A549 treated with Mapracorat at 1 μM for 4 hours (cell line): ENCODE measurements around the gene PCDHAC1. TPM values are rescaled to one million over a fixed set of nuclear protein-coding genes. Genes with fewer than 3 reads are reported as not detected.

Experiments
- total RNA-seq: library from RNA; stranded (reverse); fragments of 200-300 nt; extraction: Qiagen RNA extraction; gene quantifications from 5 replicates; pipeline ENCODE4 v1.2.3, GENCODE V29; 2022

PCDHAC1 gene
- 1.6 to 2.3 TPM (median 2.0 TPM) in 5 replicates for total RNA-seq

GRCh38 chr5:140925806-140926442, at the start of gene PCDHAC1:
TSS of gene PCDHAC1 (plus strand) at chr5:140926299. CDS start at chr5:140926893, 594 bp downstream.

GRCh38 chr5:140881889-140882590, 44.1 kb upstream of the PCDHAC1 start, which contains the start of gene PCDHA13:
TSS of gene PCDHA13 (plus strand) at chr5:140882124. CDS start at chr5:140882269, 145 bp downstream.

GRCh38 chr5:140966293-140967225, 40.5 kb downstream of the PCDHAC1 start, which contains the start of gene PCDHAC2:
TSS of gene PCDHAC2 (plus strand) at chr5:140966476. CDS start at chr5:140966767, 291 bp downstream.

Other genes with a start within 250 kb of the PCDHAC1 start
- gene HARS1, start 234.9 kb upstream of the PCDHAC1 start, total RNA-seq: 70.9 to 83.6 TPM (median 77.9 TPM) in 5 replicates
- 34.5 to 42.6 TPM (median 36.4 TPM) in 5 replicates for gene HARS2, start 234.8 kb upstream of the PCDHAC1 start, total RNA-seq
- gene ZMAT2, start 225.9 kb upstream of the PCDHAC1 start, total RNA-seq: 80.7 to 116 TPM (median 88.0 TPM) in 5 replicates
- gene PCDHA1, start 140.2 kb upstream of the PCDHAC1 start, total RNA-seq: 0.06 to 0.23 TPM (median 0.14 TPM) in 5 replicates
- 0.10 TPM in 1 of 5 replicates, not detected in the others for gene PCDHA2, start 131.4 kb upstream of the PCDHAC1 start, total RNA-seq
- 0.71 to 1.1 TPM (median 0.99 TPM) in 5 replicates for gene PCDHA3, start 125.2 kb upstream of the PCDHAC1 start, total RNA-seq
- gene PCDHA4, start 119.2 kb upstream of the PCDHAC1 start, total RNA-seq: 1.5 to 1.8 TPM (median 1.7 TPM) in 5 replicates
- 0.64 to 0.87 TPM (median 0.77 TPM) in 5 replicates for gene PCDHA5, start 104.7 kb upstream of the PCDHAC1 start, total RNA-seq
- 0.06 to 0.08 TPM in 2 of 5 replicates, not detected in the others for gene PCDHA6, start 98.3 kb upstream of the PCDHAC1 start, total RNA-seq
- 0.09 to 0.15 TPM (median 0.12 TPM) in 4 of 5 replicates, not detected in the other for gene PCDHA7, start 92.0 kb upstream of the PCDHAC1 start, total RNA-seq
- 0.05 to 0.07 TPM (median 0.06 TPM) in 4 of 5 replicates, not detected in the other for gene PCDHA8, start 85.1 kb upstream of the PCDHAC1 start, total RNA-seq
- 0.02 TPM in 1 of 5 replicates, not detected in the others for gene PCDHA9, start 77.9 kb upstream of the PCDHAC1 start, total RNA-seq
- gene PCDHA10, start 70.4 kb upstream of the PCDHAC1 start, total RNA-seq: 0.01 to 0.06 TPM (median 0.03 TPM) in 4 of 5 replicates, not detected in the other
- gene PCDHA11, start 57.3 kb upstream of the PCDHAC1 start, total RNA-seq: 0.04 to 0.08 TPM (median 0.06 TPM) in 4 of 5 replicates, not detected in the other
- 2.8 to 3.2 TPM (median 3.0 TPM) in 5 replicates for gene PCDHA12, start 51.0 kb upstream of the PCDHAC1 start, total RNA-seq
- gene PCDHA13, start 44.2 kb upstream of the PCDHAC1 start, total RNA-seq: 0.05 to 0.06 TPM in 2 of 5 replicates, not detected in the others
- 3.5 to 4.8 TPM (median 3.9 TPM) in 5 replicates for gene PCDHAC2, start 40.2 kb downstream of the PCDHAC1 start, total RNA-seq
- gene PCDHB1, start 125.1 kb downstream of the PCDHAC1 start, total RNA-seq: not detected in 5 replicates
- gene PCDHB2, start 168.3 kb downstream of the PCDHAC1 start, total RNA-seq: 3.3 to 13.0 TPM (median 3.7 TPM) in 5 replicates
- 8.7 TPM in 1 of 5 replicates, not detected in the others for gene PCDHB3, start 174.2 kb downstream of the PCDHAC1 start, total RNA-seq
- gene PCDHB4, start 195.5 kb downstream of the PCDHAC1 start, total RNA-seq: 0.07 to 0.13 TPM (median 0.09 TPM) in 4 of 5 replicates, not detected in the other
- gene PCDHB5, start 208.9 kb downstream of the PCDHAC1 start, total RNA-seq: 1.2 to 1.6 TPM (median 1.3 TPM) in 5 replicates
- gene PCDHB6, start 223.8 kb downstream of the PCDHAC1 start, total RNA-seq: 0.79 to 1.1 TPM (median 0.90 TPM) in 5 replicates
- gene PCDHB7, start 246.3 kb downstream of the PCDHAC1 start, total RNA-seq: 0.05 TPM in 1 of 5 replicates, not detected in the others